Hepatocyte (in vitro differentiated cells): Measurements from ENCODE around the gene ADGRD1.

Experiments
- CTCF ChIP-seq: fragments of 200-600 bp; sonication (generic); IDR thresholded peaks from 2 replicates; pipeline ENCODE4 v1.5.1; 2016; ENCODE audit warnings: antibody characterized with exemption, mild to moderate bottlenecking; ENCODE audit not compliant: poor library complexity
- EZH2 ChIP-seq: fragments of 200-600 bp; sonication (generic); IDR thresholded peaks from 2 replicates; pipeline ENCODE4 v1.6.1; 2016; ENCODE audit warnings: antibody characterized with exemption, mild to moderate bottlenecking, borderline replicate concordance

DNA sequence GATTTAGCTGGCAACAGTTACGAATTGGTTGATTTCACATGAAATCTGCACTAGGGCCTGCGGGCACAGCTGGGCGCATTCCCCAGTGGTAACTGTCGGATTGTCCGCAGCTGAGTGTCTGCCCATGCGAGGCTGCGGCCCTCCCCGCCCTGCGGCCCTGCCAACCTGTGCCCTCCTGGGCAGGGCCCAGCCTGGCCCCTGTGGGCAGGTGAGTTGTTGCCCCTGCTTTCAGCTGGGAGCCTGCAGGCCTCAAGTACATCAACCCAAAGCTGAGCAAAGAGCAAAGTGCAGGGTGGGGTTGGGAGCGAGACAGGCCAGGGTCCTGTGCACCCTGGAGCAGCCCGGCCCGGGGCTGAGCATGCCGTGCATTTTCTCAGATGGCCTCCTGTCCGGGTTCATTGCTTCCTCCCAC, 89.1 kb downstream of the ADGRD1 start:
- no peak for TF ChIP-seq CTCF
- TF ChIP-seq EZH2, result no peak
